HEK293T (cell line): ENCODE results near the gene FAM53C.
A peak's percentile ranks its signal among the peaks of the same experiment; 100 is the strongest.

Experiments used
- CTCF ChIA-PET: fragments of 350-600 bp; formaldehyde crosslinking; extraction: SDS; loops from one replicate; lab custom pipeline; 2021; ENCODE audit warnings: antibody characterized with exemption, inconsistent platforms; lab: Yijun Ruan, JAX
- POLR2A ChIA-PET: fragments of 350-600 bp; formaldehyde crosslinking; extraction: SDS; loops from one replicate; lab custom pipeline; 2020; ENCODE audit warnings: antibody characterized with exemption, inconsistent platforms; lab: Yijun Ruan, JAX
- DNase-seq: peaks from one replicate; pipeline ENCODE4 v3.0.0; 2012; ENCODE audit warnings: mixed read lengths; ENCODE audit errors: extremely low spot score
- ARNT ChIP-seq: fragments of 450-650 bp; IDR thresholded peaks from 2 replicates; pipeline ENCODE4 v1.6.1; 2017; ENCODE audit warnings: mild to moderate bottlenecking
- BHLHE40 ChIP-seq: fragments of 450-650 bp; IDR thresholded peaks from 2 replicates; pipeline ENCODE4 v1.6.1; 2016; ENCODE audit warnings: mild to moderate bottlenecking, moderate library complexity, borderline replicate concordance
- CTBP1 ChIP-seq: fragments of 450-650 bp; IDR thresholded peaks from 2 replicates; pipeline ENCODE4 v1.6.1; 2016; ENCODE audit warnings: borderline replicate concordance
- ELF4 ChIP-seq: fragments of 450-650 bp; IDR thresholded peaks from 2 replicates; pipeline ENCODE4 v1.6.1; 2017; ENCODE audit warnings: antibody characterized with exemption
- FOXA1 ChIP-seq: fragments of 450-650 bp; IDR thresholded peaks from 2 replicates; pipeline ENCODE4 v1.6.1; 2016; ENCODE audit warnings: mild to moderate bottlenecking
- FOXK2 ChIP-seq: fragments of 450-650 bp; IDR thresholded peaks from 2 replicates; pipeline ENCODE4 v1.6.1; 2016; ENCODE audit warnings: mild to moderate bottlenecking
- FOXM1 ChIP-seq: fragments of 450-650 bp; IDR thresholded peaks from 2 replicates; pipeline ENCODE4 v1.6.1; 2017; ENCODE audit warnings: mild to moderate bottlenecking, borderline replicate concordance
- HDGF ChIP-seq: fragments of 450-650 bp; IDR thresholded peaks from 2 replicates; pipeline ENCODE4 v1.6.1; 2017; ENCODE audit warnings: antibody characterized with exemption, borderline replicate concordance
- L3MBTL2 ChIP-seq: fragments of 450-650 bp; conservative IDR thresholded peaks from 2 replicates; pipeline ENCODE4 v1.6.1; 2016; ENCODE audit warnings: mild to moderate bottlenecking
- LEF1 ChIP-seq: fragments of 450-650 bp; IDR thresholded peaks from 2 replicates; pipeline ENCODE4 v1.6.1; 2017; ENCODE audit warnings: mild to moderate bottlenecking, borderline replicate concordance
- NFRKB ChIP-seq: fragments of 450-650 bp; IDR thresholded peaks from 2 replicates; pipeline ENCODE4 v1.6.1; 2016; ENCODE audit warnings: mild to moderate bottlenecking, moderate library complexity
- PKNOX1 ChIP-seq: fragments of 450-650 bp; IDR thresholded peaks from 2 replicates; pipeline ENCODE4 v1.6.1; 2016
- SP1 ChIP-seq: fragments of 450-650 bp; IDR thresholded peaks from 2 replicates; pipeline ENCODE4 v1.6.1; 2017
- SUZ12 ChIP-seq: fragments of 450-650 bp; IDR thresholded peaks from 2 replicates; pipeline ENCODE4 v1.6.1; 2016; ENCODE audit warnings: mild to moderate bottlenecking
- TARDBP ChIP-seq: fragments of 450-650 bp; IDR thresholded peaks from 2 replicates; pipeline ENCODE4 v1.6.1; 2016
- ZNF384 ChIP-seq: fragments of 450-650 bp; IDR thresholded peaks from 2 replicates; pipeline ENCODE4 v1.6.1; 2016

FAM53C gene

GRCh38 chr5:138337685-138338410 lies at the start of gene FAM53C:
Gene FAM53C (plus strand): TSS chr5:138338266. CDS start chr5:138341336, 3,070 bp downstream.
- ChIA-PET CTCF (interaction anchor here (0.6 to 4.0 kb wide), 2 partner anchors 15 to 119 kb away, joined by 4 to 39 read pairs; partner anchors contain the start of gene KDM3B), POLR2A (interaction anchor here (0.6 to 8.2 kb wide), 16 partner anchors 8 to 424 kb away, joined by 3 to 124 read pairs (median 4); partner anchors contain the start of genes CDC23, ETF1, KDM3B and KIF20A)
- no peak for TF ChIP-seq ZNF384
- 0 out of 2 replicates have a peak, but pooled peaks have one; percentile 24 for TF ChIP-seq L3MBTL2
- TF ChIP-seq HDGF = no peak
- no peak for TF ChIP-seq CTBP1
- peak; percentile 43; the same call in 1 of the 2 replicates for TF ChIP-seq LEF1
- peak; percentile 14; the same call in 1 of the 2 replicates for TF ChIP-seq SP1
- peak; percentile 93 for TF ChIP-seq ELF4
- TF ChIP-seq FOXM1 = peak; percentile 99
- TF ChIP-seq FOXA1 = no peak
- TF ChIP-seq FOXK2 = peak; percentile 98
- TF ChIP-seq PKNOX1 = peak; percentile 35; the same call in 1 of the 2 replicates
- TF ChIP-seq ARNT = no peak
- no peak for TF ChIP-seq SUZ12
- no peak for TF ChIP-seq TARDBP
- TF ChIP-seq NFRKB = no peak
- peak; percentile 98 for TF ChIP-seq BHLHE40
- peak; percentile 82 for DNase-seq

- DNase-seq = no peak
- POLR2A ChIA-PET = no interaction called here
- CTCF ChIA-PET = no interaction called here
- TF ChIP-seq FOXK2 (no peak), FOXM1 (no peak), SP1 (no peak), L3MBTL2 (no peak), TARDBP (no peak), ELF4 (no peak), BHLHE40 (no peak), NFRKB (no peak), SUZ12 (no peak), ARNT (no peak), FOXA1 (no peak), CTBP1 (no peak), LEF1 (no peak), HDGF (no peak), PKNOX1 (no peak), ZNF384 (no peak)
Observed at GRCh38 chr5:138289296-138289695, 48.8 kb upstream of the FAM53C start.

- POLR2A ChIA-PET = interaction anchor here (1.1 kb wide), 1 partner anchor 29 kb away, joined by 4 read pairs; no protein-coding TSS in a partner anchor
- CTCF ChIA-PET = interaction anchor here (0.6 kb wide), 1 partner anchor 89 kb away, joined by 3 read pairs; no protein-coding TSS in a partner anchor
- no peak for DNase-seq
- TF ChIP-seq BHLHE40 (no peak), PKNOX1 (no peak), SP1 (no peak), FOXA1 (no peak), SUZ12 (no peak), FOXK2 (no peak), HDGF (no peak), TARDBP (no peak), L3MBTL2 (no peak), FOXM1 (no peak), ARNT (no peak), CTBP1 (no peak), LEF1 (no peak), ELF4 (no peak), ZNF384 (no peak), NFRKB (no peak)
Observed at GRCh38 chr5:138303372-138303771, 34.7 kb upstream of the FAM53C start.

GRCh38 chr5:138305797-138306196 lies 32.3 kb upstream of the FAM53C start:
- TF ChIP-seq TARDBP (no peak), SP1 (no peak), LEF1 (no peak), PKNOX1 (no peak), FOXA1 (no peak), FOXK2 (no peak), SUZ12 (no peak), BHLHE40 (no peak), NFRKB (no peak), FOXM1 (no peak), ELF4 (no peak), HDGF (no peak), CTBP1 (no peak), ARNT (no peak), ZNF384 (no peak), L3MBTL2 (no peak)
- CTCF ChIA-PET = no interaction called here
- no peak for DNase-seq
- POLR2A ChIA-PET = interaction anchor here (1.2 kb wide), 1 partner anchor 26 kb away, joined by 5 read pairs; the partner anchor contains the start of gene CDC25C

- TF ChIP-seq CTBP1 (no peak), ELF4 (no peak), NFRKB (no peak), ZNF384 (no peak), SUZ12 (no peak), SP1 (no peak), TARDBP (no peak), BHLHE40 (no peak), ARNT (no peak), HDGF (no peak)
- CTCF ChIA-PET = no interaction called here
- POLR2A ChIA-PET = no interaction called here
- DNase-seq = no peak
Observed at GRCh38 chr5:138315751-138316278, 22.3 kb upstream of the FAM53C start.
